Measurements from ENCODE around the gene KCNK5.

The KCNK5 gene

GRCh38 chr6:39196673-39197091 lies 32.6 kb downstream of the KCNK5 start:
- no peak for DNase-seq

- no peak for DNase-seq
Measured at GRCh38 chr6:39195792-39196385, 33.4 kb downstream of the KCNK5 start.

- no peak for DNase-seq
Measured at GRCh38 chr6:39194466-39194865, 34.8 kb downstream of the KCNK5 start.

- no peak for DNase-seq
Measured at GRCh38 chr6:39193201-39193791, 36.0 kb downstream of the KCNK5 start.

GRCh38 chr6:39192736-39193135 lies 36.5 kb downstream of the KCNK5 start:
- DNase-seq: no peak

GRCh38 chr6:39191236-39191930 lies 37.9 kb downstream of the KCNK5 start:
- DNase-seq: no peak

GRCh38 chr6:39190545-39191235 lies 38.6 kb downstream of the KCNK5 start:
- DNase-seq: no peak

GRCh38 chr6:39189915-39190544 lies 39.2 kb downstream of the KCNK5 start:
- no peak for DNase-seq

- DNase-seq: no peak
Measured at GRCh38 chr6:39189131-39189530, 40.1 kb downstream of the KCNK5 start.

GRCh38 chr6:39188571-39188970 lies 40.7 kb downstream of the KCNK5 start:
- no peak for DNase-seq

- DNase-seq: no peak
Measured at GRCh38 chr6:39188098-39188450, 41.2 kb downstream of the KCNK5 start.

GRCh38 chr6:39184906-39185580 lies 44.2 kb downstream of the KCNK5 start:
- DNase-seq: no peak

GRCh38 chr6:39182604-39183003 lies 46.7 kb downstream of the KCNK5 start:
- DNase-seq: no peak

GRCh38 chr6:39181826-39182225 lies 47.4 kb downstream of the KCNK5 start:
- no peak for DNase-seq

GRCh38 chr6:39181333-39181732 lies 47.9 kb downstream of the KCNK5 start:
- no peak for DNase-seq

GRCh38 chr6:39178804-39179203 lies 50.5 kb downstream of the KCNK5 start:
- no peak for DNase-seq

GRCh38 chr6:39178235-39178634 lies 51.0 kb downstream of the KCNK5 start:
- DNase-seq: no peak

- DNase-seq: no peak
Measured at GRCh38 chr6:39177130-39177529, 52.1 kb downstream of the KCNK5 start.

GRCh38 chr6:39173270-39173669 lies 56.0 kb downstream of the KCNK5 start:
- no peak for DNase-seq

- DNase-seq: no peak
Measured at GRCh38 chr6:39172377-39172757, 56.9 kb downstream of the KCNK5 start.

- DNase-seq: no peak
Measured at GRCh38 chr6:39171489-39172376, 57.5 kb downstream of the KCNK5 start.

- no peak for DNase-seq
Measured at GRCh38 chr6:39170860-39171259, 58.4 kb downstream of the KCNK5 start.

Measured in activated T-cell treated with anti-CD3 and anti-CD28 coated beads, Interleukin-2, amount 50 U/mL, for 1 hour (primary cell).